Measurements from ENCODE around the gene FBXL16.

DNA sequence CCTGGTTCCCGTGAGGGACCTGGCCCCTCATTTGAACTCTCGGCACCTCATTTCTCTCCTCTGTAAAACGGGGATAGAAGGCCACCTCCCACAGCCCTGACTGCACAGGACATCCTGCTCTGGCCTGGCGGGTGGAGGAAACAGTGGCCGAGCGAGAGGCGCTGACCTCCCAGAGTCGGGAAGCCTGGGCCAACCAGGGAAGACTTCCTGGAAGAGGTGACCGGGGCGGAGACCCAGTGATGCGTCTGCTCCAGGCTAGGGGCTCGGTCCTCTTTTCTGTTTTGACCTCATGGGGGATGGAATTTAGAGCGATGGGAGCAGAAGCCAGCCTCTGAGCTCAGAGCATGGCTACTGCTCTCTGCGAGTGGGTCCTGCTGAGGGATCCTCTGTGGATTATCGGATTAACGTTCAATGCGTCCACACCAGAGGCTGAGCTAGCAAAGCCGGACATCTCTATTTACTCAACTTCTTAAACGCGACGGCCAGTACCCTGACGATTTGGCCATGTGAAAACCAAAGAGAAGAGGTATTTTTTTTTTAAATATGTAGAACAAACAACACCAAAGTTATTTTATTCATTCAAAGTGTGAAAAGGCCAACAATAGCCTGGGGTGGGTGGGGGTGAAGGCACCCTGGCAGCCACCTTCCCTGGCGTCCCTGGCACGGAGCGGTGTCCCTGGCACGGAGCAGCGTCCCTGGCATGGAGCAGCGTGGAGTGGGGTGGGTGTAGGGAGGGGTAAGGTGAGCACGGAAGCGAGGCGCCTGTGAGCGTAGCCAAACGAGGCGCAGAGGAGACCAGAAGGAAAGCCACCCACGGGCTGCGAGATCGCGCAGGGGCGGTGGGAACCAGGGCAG lies 45.8 kb upstream of the FBXL16 start:
- TF ChIP-seq, protein P1, sequence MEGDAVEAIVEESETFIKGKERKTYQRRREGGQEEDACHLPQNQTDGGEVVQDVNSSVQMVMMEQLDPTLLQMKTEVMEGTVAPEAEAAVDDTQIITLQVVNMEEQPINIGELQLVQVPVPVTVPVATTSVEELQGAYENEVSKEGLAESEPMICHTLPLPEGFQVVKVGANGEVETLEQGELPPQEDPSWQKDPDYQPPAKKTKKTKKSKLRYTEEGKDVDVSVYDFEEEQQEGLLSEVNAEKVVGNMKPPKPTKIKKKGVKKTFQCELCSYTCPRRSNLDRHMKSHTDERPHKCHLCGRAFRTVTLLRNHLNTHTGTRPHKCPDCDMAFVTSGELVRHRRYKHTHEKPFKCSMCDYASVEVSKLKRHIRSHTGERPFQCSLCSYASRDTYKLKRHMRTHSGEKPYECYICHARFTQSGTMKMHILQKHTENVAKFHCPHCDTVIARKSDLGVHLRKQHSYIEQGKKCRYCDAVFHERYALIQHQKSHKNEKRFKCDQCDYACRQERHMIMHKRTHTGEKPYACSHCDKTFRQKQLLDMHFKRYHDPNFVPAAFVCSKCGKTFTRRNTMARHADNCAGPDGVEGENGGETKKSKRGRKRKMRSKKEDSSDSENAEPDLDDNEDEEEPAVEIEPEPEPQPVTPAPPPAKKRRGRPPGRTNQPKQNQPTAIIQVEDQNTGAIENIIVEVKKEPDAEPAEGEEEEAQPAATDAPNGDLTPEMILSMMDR (IDR thresholded peaks at IDR 0.05; ENCODE audit: low read depth, low read length, missing input control) = no peak
- TF ChIP-seq FOXA1 (IDR thresholded peaks at IDR 0.05) (no peak), RAD21 (IDR thresholded peaks at IDR 0.05) (no peak), YY1 (IDR thresholded peaks at IDR 0.05) (no peak)
- TF ChIP-seq, protein P2, sequence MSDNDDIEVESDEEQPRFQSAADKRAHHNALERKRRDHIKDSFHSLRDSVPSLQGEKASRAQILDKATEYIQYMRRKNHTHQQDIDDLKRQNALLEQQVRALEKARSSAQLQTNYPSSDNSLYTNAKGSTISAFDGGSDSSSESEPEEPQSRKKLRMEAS (IDR thresholded peaks at IDR 0.05) = no peak
- TF ChIP-seq, protein P3, sequence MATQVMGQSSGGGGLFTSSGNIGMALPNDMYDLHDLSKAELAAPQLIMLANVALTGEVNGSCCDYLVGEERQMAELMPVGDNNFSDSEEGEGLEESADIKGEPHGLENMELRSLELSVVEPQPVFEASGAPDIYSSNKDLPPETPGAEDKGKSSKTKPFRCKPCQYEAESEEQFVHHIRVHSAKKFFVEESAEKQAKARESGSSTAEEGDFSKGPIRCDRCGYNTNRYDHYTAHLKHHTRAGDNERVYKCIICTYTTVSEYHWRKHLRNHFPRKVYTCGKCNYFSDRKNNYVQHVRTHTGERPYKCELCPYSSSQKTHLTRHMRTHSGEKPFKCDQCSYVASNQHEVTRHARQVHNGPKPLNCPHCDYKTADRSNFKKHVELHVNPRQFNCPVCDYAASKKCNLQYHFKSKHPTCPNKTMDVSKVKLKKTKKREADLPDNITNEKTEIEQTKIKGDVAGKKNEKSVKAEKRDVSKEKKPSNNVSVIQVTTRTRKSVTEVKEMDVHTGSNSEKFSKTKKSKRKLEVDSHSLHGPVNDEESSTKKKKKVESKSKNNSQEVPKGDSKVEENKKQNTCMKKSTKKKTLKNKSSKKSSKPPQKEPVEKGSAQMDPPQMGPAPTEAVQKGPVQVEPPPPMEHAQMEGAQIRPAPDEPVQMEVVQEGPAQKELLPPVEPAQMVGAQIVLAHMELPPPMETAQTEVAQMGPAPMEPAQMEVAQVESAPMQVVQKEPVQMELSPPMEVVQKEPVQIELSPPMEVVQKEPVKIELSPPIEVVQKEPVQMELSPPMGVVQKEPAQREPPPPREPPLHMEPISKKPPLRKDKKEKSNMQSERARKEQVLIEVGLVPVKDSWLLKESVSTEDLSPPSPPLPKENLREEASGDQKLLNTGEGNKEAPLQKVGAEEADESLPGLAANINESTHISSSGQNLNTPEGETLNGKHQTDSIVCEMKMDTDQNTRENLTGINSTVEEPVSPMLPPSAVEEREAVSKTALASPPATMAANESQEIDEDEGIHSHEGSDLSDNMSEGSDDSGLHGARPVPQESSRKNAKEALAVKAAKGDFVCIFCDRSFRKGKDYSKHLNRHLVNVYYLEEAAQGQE (IDR thresholded peaks at IDR 0.05) = no peak

Measured in liver (tissue), 3 donors.